NCI-H226 (cell line): Measurements from ENCODE around the gene PCDHB13.
A peak's percentile ranks its signal among the peaks of the same experiment; 100 is the strongest.
"Not testable (repeated sequence)": the region's sequence is repeated elsewhere in the genome, so short reads cannot be mapped to it uniquely, and the experiment has no call there.

Source experiments
- DNase-seq: peaks from one replicate; pipeline ENCODE4 v3.0.0-alpha.2; 2015

Gene PCDHB13

DNA sequence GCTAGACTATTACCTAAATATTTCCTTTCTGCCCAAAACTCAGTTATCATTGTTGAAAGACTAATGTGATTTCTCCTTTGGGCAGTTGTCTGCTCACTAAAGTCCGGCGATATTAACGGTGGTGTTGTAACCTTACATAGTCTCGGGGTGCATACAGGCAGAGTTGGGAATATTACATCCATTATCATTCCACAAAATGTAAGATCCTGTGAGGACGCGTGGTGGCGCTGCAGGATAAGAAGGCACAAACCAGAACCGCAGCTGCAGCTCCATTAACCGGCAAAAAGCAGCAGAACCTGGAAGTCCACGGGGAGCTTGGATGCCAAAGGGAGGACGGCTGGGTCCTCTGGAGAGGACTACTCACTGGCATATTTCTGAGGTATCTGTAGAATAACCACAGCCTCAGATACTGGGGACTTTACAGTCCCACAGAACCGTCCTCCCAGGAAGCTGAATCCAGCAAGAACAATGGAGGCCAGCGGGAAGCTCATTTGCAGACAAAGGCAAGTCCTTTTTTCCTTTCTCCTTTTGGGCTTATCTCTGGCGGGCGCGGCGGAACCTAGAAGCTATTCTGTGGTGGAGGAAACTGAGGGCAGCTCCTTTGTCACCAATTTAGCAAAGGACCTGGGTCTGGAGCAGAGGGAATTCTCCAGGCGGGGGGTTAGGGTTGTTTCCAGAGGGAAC lies at the start of gene PCDHB13:
Gene PCDHB13, plus strand, starts transcription at position 264 of the 684 bp plus-strand sequence. Its CDS starts 205 bp downstream, at position 469.
- DNase-seq, result peak; percentile 50

DNA sequence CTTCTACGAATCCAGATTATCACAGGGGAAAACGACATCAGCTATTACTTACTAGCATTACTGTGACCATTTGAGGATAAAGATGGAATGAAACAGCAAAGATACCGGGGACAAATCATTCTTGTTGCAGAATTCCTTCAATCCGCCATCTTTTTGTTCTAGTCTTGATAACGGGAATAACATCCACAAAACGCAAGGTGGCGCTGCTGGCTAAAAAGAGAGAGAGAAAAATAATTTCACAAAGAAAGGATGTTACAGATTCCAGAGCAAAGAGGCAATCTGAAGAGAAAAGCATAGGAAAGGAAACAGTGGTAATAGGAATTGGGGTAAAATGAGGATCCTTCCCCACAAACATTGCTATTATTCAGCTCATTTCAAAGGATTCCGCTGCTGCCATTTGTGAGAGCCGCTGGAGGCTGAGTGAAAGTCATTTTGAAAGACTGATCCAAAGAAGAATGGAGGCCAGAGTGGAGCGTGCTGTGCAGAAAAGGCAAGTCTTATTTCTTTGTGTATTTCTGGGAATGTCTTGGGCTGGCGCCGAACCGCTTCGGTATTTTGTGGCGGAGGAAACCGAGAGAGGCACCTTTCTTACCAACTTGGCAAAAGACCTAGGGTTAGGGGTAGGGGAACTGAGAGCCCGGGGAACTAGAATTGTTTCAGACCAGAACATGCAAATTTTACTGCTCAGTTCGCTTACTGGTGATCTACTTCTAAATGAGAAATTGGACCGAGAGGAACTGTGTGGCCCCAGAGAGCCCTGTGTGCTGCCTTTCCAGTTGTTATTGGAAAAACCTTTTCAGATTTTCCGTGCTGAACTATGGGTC lies 41.1 kb upstream of the PCDHB13 start, which contains the start of gene PCDHB7:
Gene PCDHB7, plus strand, starts transcription at position 264 of the 824 bp plus-strand sequence. Its CDS starts 192 bp downstream, at position 456.
- peak; percentile 15 for DNase-seq

GRCh38 chr5:141174291-141175104 lies 39.2 kb upstream of the PCDHB13 start:
- DNase-seq, result not testable (repeated sequence)

GRCh38 chr5:141175933-141176332 lies 37.8 kb upstream of the PCDHB13 start:
- no peak for DNase-seq

DNA sequence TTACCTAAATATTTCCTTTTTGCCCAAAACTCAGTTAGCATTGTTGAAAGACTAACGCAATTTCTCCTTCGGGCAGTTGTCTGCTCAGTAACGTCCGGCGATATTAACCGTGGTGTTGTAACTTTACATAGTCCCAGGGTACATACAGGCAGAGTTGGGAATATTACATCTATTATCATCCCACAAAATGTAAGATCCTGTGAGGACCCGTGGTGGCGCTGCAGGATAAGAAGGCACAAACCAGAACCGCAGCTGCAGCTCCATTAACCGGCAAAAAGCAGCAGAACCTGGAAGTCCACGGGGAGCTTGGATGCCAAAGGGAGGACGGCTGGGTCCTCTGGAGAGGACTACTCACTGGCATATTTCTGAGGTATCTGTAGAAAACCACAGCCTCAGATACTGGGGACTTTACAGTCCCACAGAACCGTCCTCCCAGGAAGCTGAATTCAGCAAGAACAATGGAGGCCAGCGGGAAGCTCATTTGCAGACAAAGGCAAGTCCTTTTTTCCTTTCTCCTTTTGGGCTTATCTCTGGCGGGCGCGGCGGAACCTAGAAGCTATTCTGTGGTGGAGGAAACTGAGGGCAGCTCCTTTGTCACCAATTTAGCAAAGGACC lies 36.0 kb upstream of the PCDHB13 start, which contains the start of gene PCDHB8:
Gene PCDHB8, plus strand, starts transcription at position 214 of the 615 bp plus-strand sequence. Its CDS starts 245 bp downstream, at position 459.
- DNase-seq, result not testable (repeated sequence)

GRCh38 chr5:141179371-141179770 lies 34.3 kb upstream of the PCDHB13 start:
- DNase-seq, result not testable (repeated sequence)

GRCh38 chr5:141179876-141180275 lies 33.8 kb upstream of the PCDHB13 start:
- not testable (repeated sequence) for DNase-seq

DNA sequence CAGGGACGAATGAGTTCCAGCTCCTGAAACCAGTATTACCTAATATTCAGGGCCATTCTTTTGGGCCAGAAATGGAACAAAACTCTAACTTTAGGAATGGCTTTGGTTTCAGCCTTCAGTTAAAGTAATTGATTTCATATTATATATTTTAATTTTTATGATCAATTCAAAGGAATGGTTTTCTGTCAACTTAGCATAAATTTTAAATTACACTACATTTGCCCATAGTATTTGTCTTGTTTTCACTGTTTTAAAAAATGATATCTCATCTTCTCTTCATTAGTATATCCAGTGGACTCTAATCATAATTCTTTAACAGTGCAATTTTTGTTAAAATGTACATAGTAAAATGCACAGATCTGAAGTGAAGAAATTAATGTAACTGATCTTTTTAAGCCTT lies 33.4 kb upstream of the PCDHB13 start:
- DNase-seq, result no peak

DNA sequence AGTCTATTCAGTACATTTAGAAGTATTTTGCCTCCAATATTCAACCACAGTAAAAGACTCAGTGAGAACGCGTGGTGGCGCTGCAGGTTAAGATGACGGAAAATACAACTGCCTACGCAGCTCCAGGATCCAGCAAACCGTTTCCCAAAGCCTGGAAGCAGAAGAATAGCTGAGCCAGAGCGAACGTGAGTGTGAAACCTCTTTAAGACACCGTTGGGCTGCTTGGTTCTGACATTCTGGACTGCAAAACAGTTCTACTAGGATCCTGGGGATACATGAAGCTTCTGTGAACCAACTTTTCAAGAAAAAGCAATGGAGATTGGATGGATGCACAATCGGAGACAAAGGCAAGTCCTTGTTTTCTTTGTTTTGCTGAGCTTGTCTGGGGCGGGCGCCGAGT lies 31.5 kb upstream of the PCDHB13 start, which contains the start of gene PCDHB16:
Gene PCDHB16, plus strand, starts transcription at position 140 of the 400 bp plus-strand sequence. Its CDS starts 173 bp downstream, at position 313.
- DNase-seq, result peak; percentile 28

- DNase-seq, result not testable (repeated sequence)
These were observed 29.4 kb upstream of the PCDHB13 start for GRCh38 chr5:141184117-141184855.

DNA sequence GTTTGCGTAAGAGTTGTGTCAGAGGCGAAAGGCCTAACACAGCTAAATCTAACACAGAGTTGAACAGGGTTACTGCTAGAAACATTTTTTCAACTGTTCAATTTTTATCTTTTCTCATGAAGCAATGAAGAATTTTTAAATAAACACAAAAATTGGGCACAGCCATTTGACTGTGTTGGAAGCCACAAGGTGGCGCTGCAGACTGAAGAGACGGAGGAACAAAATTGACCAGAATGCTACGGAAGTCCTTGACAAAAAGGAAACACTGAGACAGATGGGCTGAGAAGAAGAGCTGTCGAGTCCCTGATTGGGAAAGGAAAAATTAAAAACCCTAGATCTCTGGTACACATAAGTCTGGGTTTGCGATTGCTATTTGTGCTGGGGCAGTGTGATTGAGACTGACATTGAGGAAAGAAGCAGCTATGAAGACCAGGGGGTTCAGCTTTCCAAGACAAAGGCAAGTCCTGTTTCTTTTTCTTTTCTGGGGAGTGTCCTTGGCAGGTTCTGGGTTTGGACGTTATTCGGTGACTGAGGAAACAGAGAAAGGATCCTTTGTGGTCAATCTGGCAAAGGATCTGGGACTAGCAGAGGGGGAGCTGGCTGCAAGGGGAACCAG lies 26.7 kb upstream of the PCDHB13 start, which contains the start of gene PCDHB9:
Gene PCDHB9, plus strand, starts transcription at position 265 of the 616 bp plus-strand sequence. Its CDS starts 158 bp downstream, at position 423.
- peak; percentile 22 for DNase-seq

- not testable (repeated sequence) for DNase-seq
These were observed 25.0 kb upstream of the PCDHB13 start for GRCh38 chr5:141188682-141189081.

- DNase-seq, result not testable (repeated sequence)
These were observed 24.6 kb upstream of the PCDHB13 start for GRCh38 chr5:141189131-141189530.

- peak; percentile 29 for DNase-seq
These were observed 21.5 kb upstream of the PCDHB13 start, which contains the start of gene PCDHB10 for GRCh38 chr5:141192110-141192725. PCDHB10 (plus strand) TSS chr5:141192353; CDS start chr5:141192553, 200 bp downstream.

DNA sequence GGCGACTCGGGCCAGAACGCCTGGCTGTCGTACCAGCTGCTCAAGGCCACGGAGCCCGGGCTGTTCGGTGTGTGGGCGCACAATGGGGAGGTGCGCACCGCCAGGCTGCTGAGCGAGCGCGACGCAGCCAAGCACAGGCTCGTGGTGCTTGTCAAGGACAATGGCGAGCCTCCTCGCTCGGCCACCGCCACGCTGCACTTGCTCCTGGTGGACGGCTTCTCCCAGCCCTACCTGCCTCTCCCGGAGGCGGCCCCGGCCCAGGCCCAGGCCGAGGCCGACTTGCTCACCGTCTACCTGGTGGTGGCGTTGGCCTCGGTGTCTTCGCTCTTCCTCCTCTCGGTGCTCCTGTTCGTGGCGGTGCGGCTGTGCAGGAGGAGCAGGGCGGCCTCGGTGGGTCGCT lies 19.4 kb upstream of the PCDHB13 start:
- DNase-seq, result not testable (repeated sequence)

DNA sequence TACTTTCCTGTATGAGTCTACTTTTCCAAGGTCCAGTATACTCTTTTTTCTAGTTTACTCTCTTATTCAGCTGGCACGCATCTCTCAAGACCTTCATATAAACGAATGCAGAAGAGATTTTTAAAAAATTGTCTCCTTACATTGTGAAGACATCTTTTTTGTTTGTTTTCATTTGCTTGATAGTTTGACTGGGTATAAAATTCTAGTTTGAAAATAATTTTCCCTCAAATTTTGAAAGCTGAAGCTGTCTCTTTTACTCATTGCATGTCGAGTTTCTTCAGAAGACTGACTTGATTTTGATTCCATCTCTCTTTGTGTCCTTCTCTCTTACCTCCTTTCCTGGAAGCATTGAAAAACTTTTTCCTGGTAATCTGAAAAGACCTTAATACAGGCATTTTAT lies 17.4 kb upstream of the PCDHB13 start:
- no peak for DNase-seq

DNA sequence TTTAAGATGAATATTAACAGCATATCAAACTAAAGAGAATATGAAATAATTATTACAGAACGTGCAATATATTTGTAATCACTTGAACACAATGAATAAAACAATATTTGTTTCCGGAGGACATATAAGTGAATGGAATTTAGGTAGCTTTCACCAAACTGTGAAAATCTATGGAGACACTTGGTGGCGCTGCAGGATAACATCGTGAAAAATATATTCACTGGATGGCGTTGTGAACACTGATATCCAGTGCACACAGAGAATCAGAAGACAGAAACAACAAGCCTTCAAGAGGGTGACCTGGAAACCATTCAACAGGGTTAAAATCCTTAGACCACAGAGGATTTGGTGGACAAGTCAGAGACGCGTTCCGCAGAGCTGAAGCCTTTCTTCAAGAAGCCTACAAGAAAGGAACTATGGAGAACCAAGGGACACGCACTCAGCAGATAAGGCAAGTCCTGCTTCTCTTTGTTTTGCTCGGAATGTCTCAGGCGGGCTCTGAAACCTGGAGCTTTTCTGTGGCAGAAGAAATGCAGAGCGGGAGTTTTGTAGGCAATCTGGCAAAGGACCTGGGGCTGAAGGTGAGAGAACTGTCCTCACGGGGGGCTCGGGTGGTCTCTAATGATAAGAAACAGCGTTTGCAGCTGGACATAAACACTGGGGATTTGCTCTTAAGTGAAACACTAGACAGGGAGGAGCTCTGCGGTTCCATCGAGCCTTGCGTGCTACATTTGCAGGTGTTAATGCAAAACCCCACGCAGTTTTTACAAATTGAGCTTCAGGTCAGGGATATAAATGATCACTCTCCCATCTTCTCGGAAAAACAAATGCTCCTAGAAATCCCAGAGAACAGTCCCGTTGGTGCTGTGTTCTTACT lies 14.1 kb upstream of the PCDHB13 start, which contains the start of gene PCDHB11:
Gene PCDHB11, plus strand, starts transcription at position 269 of the 877 bp plus-strand sequence. Its CDS starts 148 bp downstream, at position 417.
- DNase-seq, result no peak

GRCh38 chr5:141201126-141201525 lies 12.6 kb upstream of the PCDHB13 start:
- DNase-seq, result not testable (repeated sequence)

DNA sequence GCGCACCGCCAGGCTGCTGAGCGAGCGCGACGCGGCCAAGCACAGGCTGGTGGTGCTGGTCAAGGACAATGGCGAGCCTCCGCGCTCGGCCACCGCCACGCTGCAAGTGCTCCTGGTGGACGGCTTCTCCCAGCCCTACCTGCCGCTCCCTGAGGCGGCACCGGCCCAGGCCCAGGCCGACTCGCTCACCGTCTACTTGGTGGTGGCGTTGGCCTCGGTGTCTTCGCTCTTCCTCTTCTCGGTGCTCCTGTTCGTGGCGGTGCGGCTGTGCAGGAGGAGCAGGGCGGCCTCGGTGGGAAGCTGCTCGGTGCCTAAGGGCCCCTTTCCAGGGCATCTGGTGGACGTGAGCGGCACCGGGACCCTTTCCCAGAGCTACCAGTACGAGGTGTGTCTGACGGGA lies 12.1 kb upstream of the PCDHB13 start:
- DNase-seq, result not testable (repeated sequence)
